ENCODE measurements around the gene DNAJC8.

The DNAJC8 gene

GRCh38 chr1:28232558-28233263, at the start of gene DNAJC8:
Gene DNAJC8, minus strand, starts transcription at chr1:28233029. Its CDS starts 31 bp downstream, at chr1:28232998.
- Histone ChIP-seq H3K9ac (ENCODE audit: insufficient read length) (peak within 1 kb of the TSS; percentile 97), H3K36me3 (ENCODE audit: insufficient read depth, low read length) (peaks cover 37% of the 10 kb centered on the region), H3K9me3 (ENCODE audit: low read depth, low read length) (no peaks in the 10 kb centered on the region), H3K4me3 (peak within 1 kb of the TSS; percentile 92), H3K27ac (peak within 1 kb of the TSS; percentile 29; the same call in 1 of the 2 replicates)
- DNase-seq (ENCODE audit: low read depth, low spot score) = peak; percentile 55
- TF ChIP-seq EZH2 (IDR thresholded peaks at IDR 0.05) (no peak), FOXP2 (optimal IDR thresholded peaks at IDR 0.05; ENCODE audit: control extremely low read depth, extremely low read length, insufficient read depth) (no peak), POLR2AphosphoS5 (IDR thresholded peaks at IDR 0.05; ENCODE audit: borderline replicate concordance, low read depth, low read length) (peak; percentile 95)

- no peak overlapping the region for H3K27ac ChIP-seq
- DNase-seq (ENCODE audit: low read depth, low spot score) = no peak
- peaks cover 55% of the 10 kb centered on the region for H3K36me3 ChIP-seq (ENCODE audit: insufficient read depth, low read length)
- no peak overlapping the region for H3K9ac ChIP-seq (ENCODE audit: insufficient read length)
- H3K9me3 ChIP-seq (ENCODE audit: low read depth, low read length) = no peaks in the 10 kb centered on the region
- TF ChIP-seq FOXP2 (optimal IDR thresholded peaks at IDR 0.05; ENCODE audit: control extremely low read depth, extremely low read length, insufficient read depth) (no peak), EZH2 (IDR thresholded peaks at IDR 0.05) (no peak), POLR2AphosphoS5 (IDR thresholded peaks at IDR 0.05; ENCODE audit: borderline replicate concordance, low read depth, low read length) (no peak)
- H3K4me3 ChIP-seq = no peak overlapping the region
Measured at GRCh38 chr1:28281608-28282425, 49.0 kb upstream of the DNAJC8 start.

- Histone ChIP-seq H3K36me3 (ENCODE audit: insufficient read depth, low read length) (peaks cover 55% of the 10 kb centered on the region), H3K9ac (ENCODE audit: insufficient read length) (no peak overlapping the region), H3K9me3 (ENCODE audit: low read depth, low read length) (no peaks in the 10 kb centered on the region), H3K27ac (no peak overlapping the region), H3K4me3 (no peak overlapping the region)
- TF ChIP-seq FOXP2 (optimal IDR thresholded peaks at IDR 0.05; ENCODE audit: control extremely low read depth, extremely low read length, insufficient read depth) = no peak
- no peak for TF ChIP-seq EZH2 (IDR thresholded peaks at IDR 0.05)
- no peak for TF ChIP-seq POLR2AphosphoS5 (IDR thresholded peaks at IDR 0.05; ENCODE audit: borderline replicate concordance, low read depth, low read length)
- DNase-seq (ENCODE audit: low read depth, low spot score) = no peak
Measured at GRCh38 chr1:28280977-28281381, 48.1 kb upstream of the DNAJC8 start.

- H3K27ac ChIP-seq = no peak overlapping the region
- no peak overlapping the region for H3K9ac ChIP-seq (ENCODE audit: insufficient read length)
- no peak for DNase-seq (ENCODE audit: low read depth, low spot score)
- no peak for TF ChIP-seq POLR2AphosphoS5 (IDR thresholded peaks at IDR 0.05; ENCODE audit: borderline replicate concordance, low read depth, low read length)
- peaks cover 58% of the 10 kb centered on the region for H3K36me3 ChIP-seq (ENCODE audit: insufficient read depth, low read length)
- no peaks in the 10 kb centered on the region for H3K9me3 ChIP-seq (ENCODE audit: low read depth, low read length)
- no peak overlapping the region for H3K4me3 ChIP-seq
Measured at GRCh38 chr1:28280501-28280900, 47.7 kb upstream of the DNAJC8 start.

GRCh38 chr1:28279721-28280120, 46.9 kb upstream of the DNAJC8 start:
- no peak for DNase-seq (ENCODE audit: low read depth, low spot score)
- no peak overlapping the region for H3K27ac ChIP-seq
- peaks cover 66% of the 10 kb centered on the region for H3K36me3 ChIP-seq (ENCODE audit: insufficient read depth, low read length)
- no peak overlapping the region for H3K9ac ChIP-seq (ENCODE audit: insufficient read length)
- H3K4me3 ChIP-seq = no peak overlapping the region
- no peak for TF ChIP-seq EZH2 (IDR thresholded peaks at IDR 0.05)
- TF ChIP-seq POLR2AphosphoS5 (IDR thresholded peaks at IDR 0.05; ENCODE audit: borderline replicate concordance, low read depth, low read length) = no peak
- no peak for TF ChIP-seq FOXP2 (optimal IDR thresholded peaks at IDR 0.05; ENCODE audit: control extremely low read depth, extremely low read length, insufficient read depth)
- no peaks in the 10 kb centered on the region for H3K9me3 ChIP-seq (ENCODE audit: low read depth, low read length)

GRCh38 chr1:28278763-28279162, 45.9 kb upstream of the DNAJC8 start:
- Histone ChIP-seq H3K36me3 (ENCODE audit: insufficient read depth, low read length) (peaks cover 75% of the 10 kb centered on the region), H3K9ac (ENCODE audit: insufficient read length) (no peak overlapping the region), H3K4me3 (no peak overlapping the region), H3K9me3 (ENCODE audit: low read depth, low read length) (no peaks in the 10 kb centered on the region), H3K27ac (no peak overlapping the region)
- TF ChIP-seq FOXP2 (optimal IDR thresholded peaks at IDR 0.05; ENCODE audit: control extremely low read depth, extremely low read length, insufficient read depth) (no peak), POLR2AphosphoS5 (IDR thresholded peaks at IDR 0.05; ENCODE audit: borderline replicate concordance, low read depth, low read length) (no peak), EZH2 (IDR thresholded peaks at IDR 0.05) (no peak)
- no peak for DNase-seq (ENCODE audit: low read depth, low spot score)

- Histone ChIP-seq H3K36me3 (ENCODE audit: insufficient read depth, low read length) (peaks cover 73% of the 10 kb centered on the region), H3K9me3 (ENCODE audit: low read depth, low read length) (no peaks in the 10 kb centered on the region), H3K4me3 (no peak overlapping the region), H3K9ac (ENCODE audit: insufficient read length) (no peak overlapping the region), H3K27ac (no peak overlapping the region)
- DNase-seq (ENCODE audit: low read depth, low spot score) = no peak
- TF ChIP-seq EZH2 (IDR thresholded peaks at IDR 0.05) (no peak), POLR2AphosphoS5 (IDR thresholded peaks at IDR 0.05; ENCODE audit: borderline replicate concordance, low read depth, low read length) (no peak), FOXP2 (optimal IDR thresholded peaks at IDR 0.05; ENCODE audit: control extremely low read depth, extremely low read length, insufficient read depth) (no peak)
Measured at GRCh38 chr1:28273216-28273860, 40.5 kb upstream of the DNAJC8 start.

GRCh38 chr1:28272215-28272852, 39.5 kb upstream of the DNAJC8 start:
- Histone ChIP-seq H3K4me3 (no peak overlapping the region), H3K27ac (no peak overlapping the region), H3K9ac (ENCODE audit: insufficient read length) (no peak overlapping the region), H3K9me3 (ENCODE audit: low read depth, low read length) (no peaks in the 10 kb centered on the region), H3K36me3 (ENCODE audit: insufficient read depth, low read length) (peaks cover 64% of the 10 kb centered on the region; the same call in 1 of the 2 replicates)
- no peak for DNase-seq (ENCODE audit: low read depth, low spot score)
- TF ChIP-seq EZH2 (IDR thresholded peaks at IDR 0.05) (no peak), FOXP2 (optimal IDR thresholded peaks at IDR 0.05; ENCODE audit: control extremely low read depth, extremely low read length, insufficient read depth) (no peak)
